Measurements from ENCODE around the gene CETN3.
"Not testable (repeated sequence)": the region's sequence is repeated elsewhere in the genome, so short reads cannot be mapped to it uniquely, and the experiment has no call there.

Gene CETN3

DNA sequence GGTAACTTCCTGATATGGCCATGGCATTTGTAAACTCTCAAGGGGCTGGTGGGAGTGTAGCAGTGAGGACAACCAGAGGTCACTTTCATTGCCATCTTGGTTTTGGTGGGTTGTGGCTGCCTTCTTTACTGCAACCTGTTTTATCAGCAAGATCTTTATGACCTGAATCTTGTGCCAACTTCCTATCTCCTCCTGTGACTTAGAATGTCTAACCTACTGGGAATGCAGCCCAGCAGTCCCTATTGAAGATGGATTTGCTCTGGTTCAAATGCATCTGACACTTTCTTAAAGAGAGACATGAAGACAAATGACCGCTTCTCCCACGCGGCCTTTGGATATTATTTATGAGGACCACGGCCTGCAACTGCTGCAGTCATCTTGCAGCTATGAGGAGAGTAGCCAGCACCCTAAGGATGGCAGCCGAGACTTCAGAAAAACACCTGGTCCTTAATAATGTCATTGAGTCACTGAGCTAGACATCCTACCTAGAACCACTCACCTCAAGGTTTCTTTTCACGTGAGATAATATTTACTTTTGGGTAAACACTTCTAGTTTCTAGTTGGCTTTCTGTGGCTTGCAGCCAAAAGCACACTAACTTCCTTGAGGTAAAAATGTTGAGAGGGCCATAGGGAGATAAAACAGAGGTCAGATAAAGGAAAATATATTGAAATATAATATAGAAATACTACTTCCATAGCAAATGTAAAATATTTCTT, 28.2 kb downstream of the CETN3 start:
- DNase-seq (ENCODE audit: low spot score): no peak

DNA sequence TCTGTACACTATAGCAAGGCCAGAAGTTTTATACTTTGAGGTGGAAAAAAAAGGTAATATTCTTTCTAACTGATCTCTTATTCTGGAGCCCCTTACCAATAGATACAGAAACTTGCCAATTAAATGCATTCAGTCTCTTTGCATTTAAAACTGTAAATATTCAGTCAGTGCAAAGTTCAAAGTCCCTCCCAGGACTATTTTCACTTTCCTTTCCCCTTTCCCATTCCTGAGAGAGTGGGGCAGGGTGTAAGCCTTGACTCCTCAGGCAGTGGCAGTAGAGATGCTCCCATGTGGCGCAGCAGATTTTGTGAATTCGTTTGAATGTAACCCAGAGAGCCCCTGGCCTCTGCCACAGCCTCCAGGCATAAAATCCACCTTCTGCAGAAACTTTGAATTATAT, 29.9 kb downstream of the CETN3 start:
- DNase-seq (ENCODE audit: low spot score): no peak

DNA sequence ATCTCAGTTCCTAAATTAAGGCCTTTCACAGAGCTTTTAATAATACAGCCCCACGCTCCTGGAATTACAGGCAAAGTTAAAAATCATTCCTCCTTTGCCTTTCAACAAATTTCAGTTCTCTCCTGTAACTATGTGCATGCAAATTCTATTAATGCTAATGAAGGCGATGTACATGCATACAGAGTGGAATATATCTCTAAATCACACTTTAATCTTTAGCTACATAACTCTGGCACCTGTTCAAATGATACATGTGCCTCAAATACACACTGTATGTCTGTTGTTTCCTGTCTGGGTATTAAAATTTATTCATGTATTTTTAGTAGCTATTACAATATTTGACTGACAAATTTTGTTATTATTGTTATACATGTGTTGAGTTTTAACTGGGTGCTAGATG, 30.8 kb downstream of the CETN3 start:
- no peak for DNase-seq (ENCODE audit: low spot score)

DNA sequence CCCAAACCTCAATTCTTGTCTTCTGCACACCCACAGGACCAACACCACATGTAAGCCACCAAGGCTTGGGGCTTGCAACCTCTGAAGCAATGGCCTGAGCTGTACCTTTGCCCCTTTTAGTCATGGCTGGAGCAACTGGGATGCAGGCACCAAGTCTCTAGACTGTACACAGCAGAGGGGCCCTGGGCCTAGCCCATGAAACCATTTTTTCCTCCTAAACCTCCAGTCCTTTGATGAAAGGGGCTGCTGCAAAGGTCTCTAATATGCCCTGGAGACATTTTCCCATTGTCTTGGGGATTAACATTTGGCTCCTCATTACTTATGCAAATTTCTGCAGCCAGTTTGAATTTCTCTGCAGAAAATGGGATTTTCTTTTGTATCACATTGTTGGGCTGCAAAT, 38.3 kb downstream of the CETN3 start:
- not testable (repeated sequence) for DNase-seq (ENCODE audit: low spot score)

DNA sequence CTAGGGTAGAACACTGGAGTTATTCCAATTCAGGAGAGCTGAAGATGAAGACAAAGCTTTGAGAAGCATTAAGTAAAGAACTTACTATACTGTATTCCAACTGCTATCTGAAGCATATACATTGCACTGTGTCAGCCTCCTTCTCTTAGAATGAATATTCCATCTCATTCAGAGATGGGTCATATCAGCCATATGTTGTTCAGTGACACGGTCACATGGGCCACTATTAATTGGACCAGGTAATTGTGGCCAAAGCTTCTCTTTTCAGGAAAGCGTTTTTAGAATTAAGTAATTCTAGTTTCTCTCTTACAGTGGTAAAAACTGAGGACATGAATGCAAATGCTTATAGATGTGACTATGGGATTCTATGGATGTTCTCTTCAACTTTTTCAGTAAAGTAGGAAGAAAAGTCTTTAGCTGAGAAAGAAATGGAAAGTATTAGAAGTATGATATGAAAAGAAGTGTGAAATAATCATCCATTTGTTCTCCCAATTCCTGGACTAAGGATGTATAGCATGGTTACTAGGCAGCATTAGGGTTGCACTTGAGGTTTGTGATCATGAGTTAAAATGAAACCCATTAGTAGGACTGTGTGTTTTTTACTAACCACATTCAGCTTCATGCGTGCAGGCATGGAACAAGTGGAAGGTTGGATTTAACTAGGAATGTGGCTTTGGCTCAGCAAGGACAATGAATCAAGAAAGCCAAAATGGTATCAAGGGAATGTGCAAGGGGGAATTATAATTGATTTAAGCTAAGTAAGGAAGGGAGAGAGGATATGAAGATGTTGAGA, 40.9 kb downstream of the CETN3 start:
- no peak for DNase-seq (ENCODE audit: low spot score)

DNA sequence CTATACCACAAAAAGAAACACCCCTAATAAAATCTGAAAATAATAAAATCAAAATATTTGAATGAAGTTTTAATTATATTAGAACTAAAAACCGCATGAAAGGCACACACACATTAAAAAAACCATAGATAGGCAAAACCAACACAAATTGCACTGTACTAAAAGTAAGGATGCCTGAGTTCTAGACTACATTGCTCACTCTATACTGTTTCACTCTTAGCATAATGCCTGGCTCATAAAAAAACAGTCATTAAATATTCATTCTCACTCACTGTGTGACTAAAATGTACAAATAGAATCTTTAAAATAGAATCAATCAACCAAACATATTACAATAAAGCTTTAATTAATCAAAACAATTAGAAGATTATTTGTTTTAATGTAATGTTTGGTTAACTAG, 41.7 kb downstream of the CETN3 start:
- DNase-seq (ENCODE audit: low spot score): no peak

DNA sequence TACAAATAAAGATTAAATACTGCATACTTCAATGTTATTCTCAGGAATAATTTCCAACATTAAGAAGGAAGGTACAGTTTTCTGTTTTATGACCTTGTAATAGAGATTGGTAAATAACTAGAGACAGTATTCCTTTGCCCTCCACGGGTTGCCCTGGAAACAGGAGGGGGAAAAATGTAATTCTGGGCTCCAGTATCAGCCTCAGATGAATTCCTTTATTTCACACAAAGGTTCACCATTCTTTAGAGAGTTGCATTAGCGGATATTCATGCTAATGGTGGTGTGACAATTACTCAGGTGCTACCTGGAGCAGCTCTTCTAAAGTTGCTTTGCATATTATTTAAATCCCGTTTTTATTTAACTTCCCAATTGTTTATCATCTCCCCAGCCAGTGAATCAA, 42.6 kb downstream of the CETN3 start:
- DNase-seq (ENCODE audit: low spot score): no peak

DNA sequence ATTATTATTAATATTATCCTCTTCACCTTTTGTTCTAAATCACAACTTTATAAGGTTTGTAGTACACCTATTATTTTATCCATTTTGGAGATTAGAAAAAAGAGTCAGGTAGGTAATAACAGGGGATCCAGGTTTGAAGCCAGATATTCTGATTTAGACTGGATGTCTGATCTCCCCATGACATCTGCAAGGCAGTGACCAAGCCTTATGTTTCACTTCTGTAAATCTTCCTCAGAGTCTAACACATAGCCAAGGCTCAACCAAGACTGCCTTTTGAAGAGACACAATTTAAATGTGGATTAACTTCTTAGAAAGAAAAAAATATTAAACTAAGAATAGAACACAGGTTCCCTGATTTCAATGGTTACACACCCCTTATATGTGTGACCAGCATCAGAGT, 44.2 kb downstream of the CETN3 start:
- no peak for DNase-seq (ENCODE audit: low spot score)

DNA sequence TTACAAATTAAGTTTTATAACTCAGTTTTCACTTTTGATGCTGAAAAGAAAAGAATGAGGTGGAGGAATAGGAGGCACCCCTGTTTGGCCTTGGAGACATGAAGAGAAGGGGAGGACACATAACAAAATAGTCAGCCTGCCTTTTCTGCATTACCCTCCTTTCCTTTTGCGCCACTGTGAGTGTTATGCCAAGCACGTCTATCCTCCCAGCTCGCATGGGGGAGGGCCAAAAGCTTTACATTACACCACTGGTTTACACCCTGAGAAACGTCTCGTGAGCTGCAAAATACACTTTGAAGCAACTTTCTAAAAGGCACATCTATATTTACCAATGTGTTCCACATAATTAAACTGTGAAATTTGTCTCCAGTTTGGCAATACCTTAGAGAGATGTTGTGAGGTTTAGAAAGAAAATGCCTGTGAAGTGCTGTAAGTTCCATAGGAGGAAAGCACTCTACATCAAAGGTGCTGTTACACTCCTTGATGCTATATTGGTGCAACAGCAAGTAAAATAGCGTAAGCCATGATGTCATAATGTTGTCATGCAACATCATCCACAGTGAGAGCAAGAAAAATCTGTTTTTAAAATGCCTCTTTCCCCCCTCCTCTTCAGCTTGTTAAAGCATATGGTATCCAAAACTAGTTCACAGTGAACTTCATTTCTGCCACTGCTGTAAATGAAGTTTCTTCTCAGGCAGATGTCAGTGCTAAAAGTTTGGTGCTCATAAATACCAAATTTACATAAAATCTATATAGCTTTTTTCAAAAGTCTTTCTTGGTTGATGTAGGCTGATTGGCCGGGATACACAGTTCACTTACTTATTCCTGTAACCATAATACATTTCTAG, 50.3 kb downstream of the CETN3 start:
- DNase-seq (ENCODE audit: low spot score): no peak

DNA sequence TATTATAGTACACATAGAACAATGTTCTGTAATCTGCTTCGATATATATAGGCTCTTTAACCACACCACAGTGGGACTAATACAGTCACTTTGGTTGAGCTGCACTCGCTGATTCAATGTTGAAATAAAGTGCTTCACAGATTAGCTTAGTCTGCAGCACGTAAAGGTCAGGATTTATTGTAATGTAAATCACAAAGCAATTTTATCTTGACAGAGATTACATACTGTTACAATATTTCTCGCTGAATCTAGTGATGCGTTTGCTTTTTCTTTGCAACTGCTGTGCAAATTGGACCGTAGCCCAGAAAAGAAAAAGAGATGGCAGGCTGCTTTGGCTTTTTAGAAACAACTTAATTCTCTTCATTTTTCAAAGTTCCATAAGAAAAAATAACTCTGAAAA, 52.9 kb downstream of the CETN3 start:
- DNase-seq (ENCODE audit: low spot score): no peak

DNA sequence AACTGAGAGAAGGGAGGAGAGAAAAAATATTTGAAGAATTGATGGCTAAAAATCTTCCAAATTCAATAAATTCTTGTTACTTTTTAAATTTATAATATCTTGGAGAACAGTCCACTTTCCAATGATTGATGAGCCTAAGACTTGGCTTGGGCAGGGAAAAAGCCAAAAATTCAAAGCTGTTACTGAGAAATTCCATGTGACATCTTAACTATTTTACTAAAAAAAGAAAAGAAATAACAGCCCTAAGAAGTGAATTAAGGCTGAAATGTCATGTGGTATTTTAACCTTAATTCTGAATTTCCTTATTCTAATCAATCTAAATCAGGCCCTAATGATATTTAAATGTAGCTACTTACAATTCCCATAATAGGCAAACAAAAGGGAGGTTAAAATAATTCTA, 53.4 kb downstream of the CETN3 start:
- DNase-seq (ENCODE audit: low spot score): no peak

DNA sequence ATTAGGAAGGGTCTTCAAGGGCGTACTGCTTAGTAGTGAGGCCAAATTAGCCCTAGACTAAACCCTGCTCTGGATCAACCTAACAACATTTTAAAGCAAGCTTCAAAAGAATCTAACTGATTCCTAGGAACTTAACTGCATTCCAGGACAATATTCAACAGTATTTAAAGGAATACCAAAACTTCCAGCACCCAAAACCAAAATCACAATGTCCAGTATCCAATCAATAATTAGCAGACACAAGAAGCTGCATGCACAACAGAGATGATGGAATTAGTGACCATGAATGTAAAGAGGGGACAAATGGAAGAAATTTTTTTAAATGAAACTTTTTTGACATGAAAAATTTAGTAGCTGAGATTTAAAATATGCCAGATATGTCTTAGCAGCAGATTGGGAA, 53.9 kb downstream of the CETN3 start:
- DNase-seq (ENCODE audit: low spot score): no peak

DNA sequence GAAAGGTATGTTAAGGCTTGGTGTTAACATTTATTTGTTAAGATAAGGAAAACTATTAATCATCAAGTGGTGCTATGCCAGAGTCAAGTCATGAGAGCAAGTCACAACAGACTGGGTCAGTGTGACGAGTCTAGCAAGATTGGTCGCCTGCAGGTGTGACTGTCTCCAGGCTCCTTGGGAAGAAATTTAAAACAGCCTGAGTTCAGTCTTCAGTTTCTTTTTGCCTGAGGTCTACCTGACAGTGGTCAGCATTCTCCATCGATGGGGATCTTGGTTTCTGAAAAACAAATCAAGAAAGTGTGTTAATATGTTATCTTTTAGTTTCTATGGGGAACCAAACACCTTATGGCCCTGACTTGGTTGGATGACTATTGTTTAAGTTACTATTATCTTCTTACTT, 56.3 kb downstream of the CETN3 start:
- no peak for DNase-seq (ENCODE audit: low spot score)

DNA sequence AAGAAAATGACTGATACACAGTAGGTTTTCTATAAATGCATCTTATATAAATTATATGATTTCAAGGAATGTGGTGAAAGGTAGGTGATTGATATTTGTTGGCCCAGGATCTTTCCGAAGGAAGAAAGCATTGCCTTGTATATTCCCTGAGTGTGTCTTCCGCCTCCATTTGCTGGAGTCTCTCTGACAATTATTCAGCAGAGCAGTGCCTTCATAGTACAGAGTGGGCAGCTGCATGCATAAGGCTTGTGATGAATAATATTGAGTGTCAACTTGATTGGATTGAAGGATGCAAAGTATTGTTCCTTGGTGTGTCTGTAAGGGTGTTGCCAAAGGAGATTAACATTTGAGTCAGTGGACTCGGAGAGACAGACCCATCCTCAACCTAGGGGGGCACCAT, 58.5 kb downstream of the CETN3 start:
- DNase-seq (ENCODE audit: low spot score): no peak

DNA sequence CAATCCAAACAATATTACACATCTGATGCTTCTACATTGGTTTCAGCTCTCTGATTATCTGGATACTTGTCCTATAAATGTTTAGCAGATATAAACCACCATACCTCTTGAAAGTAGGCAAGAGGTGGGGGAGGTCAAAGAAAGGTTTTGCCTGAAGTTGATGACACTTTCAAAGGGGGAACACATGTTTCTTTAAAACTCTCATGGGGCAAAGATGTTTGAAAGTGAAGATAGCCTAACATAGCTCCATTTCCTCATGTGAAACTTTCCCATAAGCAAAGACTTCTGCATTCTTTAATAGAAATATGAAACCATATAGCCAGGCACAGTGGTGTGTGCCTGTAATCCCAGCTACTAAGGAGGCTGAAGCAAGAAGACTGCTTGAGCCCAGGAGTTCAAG, 62.1 kb downstream of the CETN3 start:
- DNase-seq (ENCODE audit: low spot score): no peak

DNA sequence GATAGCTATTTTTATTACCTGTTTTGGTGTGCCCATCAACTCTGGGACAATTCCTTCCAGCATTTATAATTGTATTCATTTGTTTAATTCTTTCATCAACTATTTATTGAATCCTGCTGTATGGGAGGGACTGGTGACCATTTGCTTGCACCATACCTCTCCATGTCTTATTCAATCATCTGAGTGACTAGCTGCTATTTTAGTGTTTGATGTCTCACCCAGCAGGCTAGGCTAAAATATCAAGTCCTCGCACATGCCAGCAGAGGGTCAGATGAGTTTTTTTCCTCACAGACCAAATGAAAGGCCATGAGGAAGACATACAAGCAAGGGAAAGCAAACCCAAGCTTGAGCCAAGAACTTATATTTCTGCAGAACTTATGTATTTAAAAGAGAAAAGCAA, 63.9 kb downstream of the CETN3 start:
- no peak for DNase-seq (ENCODE audit: low spot score)

DNA sequence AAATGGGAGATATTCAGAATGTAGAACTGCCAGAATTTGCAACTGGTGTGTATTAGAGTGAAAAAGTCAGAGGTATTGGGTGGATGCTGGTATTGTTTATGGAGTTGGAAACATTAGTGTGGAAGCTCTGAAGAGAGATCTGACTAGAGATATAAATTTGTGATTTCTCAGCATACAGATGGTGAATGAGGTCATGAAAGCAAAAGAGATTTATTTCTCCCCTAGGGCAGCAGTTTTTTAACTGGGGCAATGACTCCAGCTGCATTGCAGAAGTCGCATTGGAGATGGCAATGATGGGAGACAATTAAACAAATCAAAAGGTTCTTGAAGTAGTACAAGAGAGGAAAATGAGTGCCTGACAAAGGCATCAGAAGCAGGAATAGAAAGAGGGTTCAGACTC, 64.9 kb downstream of the CETN3 start:
- no peak for DNase-seq (ENCODE audit: low spot score)

DNA sequence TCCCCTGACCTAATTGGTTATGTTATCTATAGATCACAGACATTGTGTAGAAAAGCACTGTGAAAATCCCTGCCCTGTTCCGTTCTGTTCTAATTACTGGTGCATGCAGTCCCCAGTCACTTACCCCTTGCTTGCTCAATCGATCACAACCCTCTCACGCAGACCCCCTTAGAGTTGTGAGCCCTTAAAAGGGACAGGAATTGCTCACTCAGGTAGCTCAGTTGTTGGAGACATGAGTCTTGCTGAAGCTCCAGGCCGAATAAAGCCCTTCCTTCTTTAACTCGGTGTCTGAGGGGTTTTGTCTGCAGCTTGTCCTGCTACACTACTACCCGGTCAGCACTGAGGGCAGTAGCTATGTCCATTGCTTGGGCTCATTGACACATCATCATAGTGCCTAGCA, 65.8 kb downstream of the CETN3 start:
- not testable (repeated sequence) for DNase-seq (ENCODE audit: low spot score)

DNA sequence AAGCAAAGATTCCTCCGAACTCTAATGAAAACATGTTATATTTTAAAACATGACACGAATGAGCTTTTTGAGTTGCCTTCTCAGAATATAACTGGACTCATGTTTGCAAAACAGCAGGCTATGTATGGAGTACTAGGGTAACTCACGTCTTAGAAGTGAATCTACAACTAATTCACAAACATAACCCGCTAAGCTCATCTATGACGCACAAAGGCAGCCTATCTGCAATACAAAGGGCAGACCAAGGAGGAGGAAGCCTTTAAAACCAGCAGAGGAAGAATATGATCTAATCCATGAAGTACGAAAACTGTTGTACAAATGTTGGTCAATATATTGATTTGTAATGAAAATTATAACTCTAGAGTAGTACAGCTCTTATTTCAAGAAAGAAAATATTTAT, 67.0 kb downstream of the CETN3 start:
- no peak for DNase-seq (ENCODE audit: low spot score)

Data from HuH-7 (cell line).